B cell (primary cell): ENCODE results near the gene MREG. TPM values are rescaled to one million over a fixed set of nuclear protein-coding genes. Genes with fewer than 3 reads are reported as not detected.

ENCODE experiments used
- ATAC-seq: fragments of 200-7000 bp; cut with Tn5 transposase; one replicate; pipeline ENCODE4 v1.10.0; 2021; ENCODE audit warnings: low read depth, mild to moderate bottlenecking, moderate number of reproducible peaks, moderate library complexity
- CTCF ChIA-PET: fragments of 350-600 bp; sonication (Branson Sonifier 250); formaldehyde crosslinking; loops from one replicate; lab custom pipeline; 2021; ENCODE audit warnings: antibody characterized with exemption, inconsistent platforms; lab: Charles Lee
- POLR2A ChIA-PET: fragments of 350-600 bp; sonication (Branson Sonifier 250); formaldehyde crosslinking; loops from one replicate; lab custom pipeline; 2021; ENCODE audit warnings: antibody characterized with exemption; lab: Charles Lee
- DNase-seq: peaks from one replicate; pipeline ENCODE4 v3.0.0; 2013
- H2AFZ ChIP-seq: 2 replicates; pipeline ENCODE4 v1.6.1; 2012; ENCODE audit warnings: mild to moderate bottlenecking, low read depth, low read length; ENCODE audit not compliant: insufficient read depth, poor library complexity, severe bottlenecking
- H3K27ac ChIP-seq, 2 donors: 1 replicate in 1 of 2; 2 replicates in 1 of 2; pipeline ENCODE4 v1.5.1; 2012 to 2013; ENCODE audit warnings: low read length in 2 of 2, mild to moderate bottlenecking in 2 of 2, moderate library complexity in 1 of 2
- H3K27me3 ChIP-seq, 4 experiments: fragments of 200-600 bp in 1 of 4; sonication (generic) in 1 of 4; replicated peaks in 1 of 4; 1 replicate in 2 of 4; 2 replicates in 2 of 4; pipeline versions ENCODE4 v1.6.1 to v1.7.0; 2013 to 2016; ENCODE audit warnings: low read length in 3 of 4, mild to moderate bottlenecking in 2 of 4, mixed read lengths in 1 of 4, moderate library complexity in 1 of 4; ENCODE audit not compliant: insufficient read depth in 4 of 4, control insufficient read depth in 3 of 4; ENCODE audit errors: control extremely low read depth in 1 of 4
- H3K36me3 ChIP-seq, 2 experiments: replicated peaks in 1 of 2; 1 replicate in 1 of 2; 2 replicates in 1 of 2; pipeline versions ENCODE4 v1.6.1 to v1.7.1; 2013; ENCODE audit warnings: low read length in 1 of 2; ENCODE audit not compliant: insufficient read depth in 2 of 2, control insufficient read depth in 1 of 2; ENCODE audit errors: control extremely low read depth in 1 of 2, extremely low read depth in 1 of 2
- H3K4me1 ChIP-seq, 2 donors: fragments of 200-600 bp in 1 of 2; sonication (generic) in 1 of 2; 1 replicate in 1 of 2; 2 replicates in 1 of 2; pipeline versions ENCODE4 v1.5.1 to v1.6.1; 2013 to 2017; ENCODE audit warnings: low read length in 2 of 2; ENCODE audit not compliant: control insufficient read depth in 2 of 2, insufficient read depth in 2 of 2
- H3K4me2 ChIP-seq: replicated peaks from 2 replicates; pipeline ENCODE3; 2012; ENCODE audit warnings: mild to moderate bottlenecking, low read depth, low read length; ENCODE audit not compliant: poor library complexity, severe bottlenecking
- H3K4me3 ChIP-seq, 5 experiments: fragments of 200-600 bp in 1 of 5; sonication (generic) in 1 of 5; 1 replicate in 3 of 5; 2 replicates in 2 of 5; pipeline versions ENCODE4 v1.5.1 to v1.7.0; 2011 to 2016; ENCODE audit warnings: low read length in 4 of 5, mild to moderate bottlenecking in 4 of 5, low read depth in 2 of 5, control low read depth in 1 of 5, moderate library complexity in 1 of 5; ENCODE audit not compliant: insufficient read depth in 1 of 5; ENCODE audit errors: control extremely low read depth in 1 of 5, extremely low read depth in 1 of 5
- H3K79me2 ChIP-seq: fragments of 200-600 bp; sonication (generic); one replicate; pipeline ENCODE4 v1.6.0; 2016; ENCODE audit warnings: low read length; ENCODE audit not compliant: control insufficient read depth, insufficient read depth
- H3K9ac ChIP-seq: fragments of 200-600 bp; sonication (generic); 2 replicates; pipeline ENCODE4 v1.6.1; 2017; ENCODE audit warnings: mild to moderate bottlenecking, low read length, moderate library complexity
- H3K9me3 ChIP-seq, 3 donors: one replicate each; pipeline versions ENCODE4 v1.6.1 to v1.7.1; 2013; ENCODE audit warnings: low read length in 2 of 3; ENCODE audit not compliant: control insufficient read depth in 2 of 3, insufficient read depth in 1 of 3; ENCODE audit errors: control extremely low read depth in 1 of 3
- H4K20me1 ChIP-seq: 2 replicates; pipeline ENCODE4 v1.6.0; 2012; ENCODE audit warnings: mild to moderate bottlenecking, low read length; ENCODE audit not compliant: insufficient read depth, control insufficient read depth, poor library complexity, severe bottlenecking
- H3K27ac Mint-ChIP-seq: one replicate; pipeline ENCODE4 v1.8.0; 2021; ENCODE audit warnings: mixed read lengths
- H3K27me3 Mint-ChIP-seq: one replicate; pipeline ENCODE4 v1.8.0; 2021; ENCODE audit warnings: mixed read lengths
- H3K4me1 Mint-ChIP-seq: one replicate; pipeline ENCODE4 v1.8.0; 2021; ENCODE audit warnings: mixed read lengths
- H3K4me3 Mint-ChIP-seq: one replicate; pipeline ENCODE4 v1.8.0; 2021; ENCODE audit warnings: mixed read lengths
- H3K9me3 Mint-ChIP-seq: one replicate; pipeline ENCODE4 v1.8.0; 2022; ENCODE audit warnings: mixed read lengths; ENCODE audit not compliant: insufficient read depth
- EZH2 ChIP-seq: IDR thresholded peaks from 2 replicates; pipeline ENCODE4 v1.6.1; 2012; ENCODE audit warnings: borderline replicate concordance, low read depth, mild to moderate bottlenecking, moderate library complexity, low read length; ENCODE audit not compliant: insufficient read depth, poor library complexity, severe bottlenecking
- WGBS: methylation state at CpG from one replicate; pipeline ENCODE4 v1.1.5; 2013; ENCODE audit warnings: missing lambda C conversion rate; ENCODE audit not compliant: insufficient coverage; 5-methylcytosine and 5-hydroxymethylcytosine counted together
- intact Hi-C: fragments of 100-400 bp; cut with micrococcal nuclease; formaldehyde crosslinking; loops from one replicate; pipeline ENCODE4 v1.10.0; 2022
- polyA plus RNA-seq: library from polyadenylated mRNA; depleted of rRNA; stranded (reverse); fragments of >200 nt; gene quantifications from 2 replicates; pipeline ENCODE4 v1.2.3, GENCODE V29; 2012
- total RNA-seq, 2 donors: library from RNA; stranded (reverse); fragments of 120-200 nt in 1 of 2; gene quantifications; 1 replicate in 1 of 2; 2 replicates in 1 of 2; pipeline versions ENCODE4 v1.2.3 to v1.2.4, GENCODE V29; 2013 to 2022
- TF ChIP-seq, protein P1 (sequence below): fragments of 200-600 bp; IDR thresholded peaks from one replicate; pipeline ENCODE4 v1.8.0; 2022; ENCODE audit warnings: antibody characterized with exemption, mild to moderate bottlenecking

The MREG gene
- total and polyA plus RNA-seq, 2 donors (not counting 1 experiment from before 2014, with no cell fraction given) = 2.1 to 5.7 TPM

DNA sequence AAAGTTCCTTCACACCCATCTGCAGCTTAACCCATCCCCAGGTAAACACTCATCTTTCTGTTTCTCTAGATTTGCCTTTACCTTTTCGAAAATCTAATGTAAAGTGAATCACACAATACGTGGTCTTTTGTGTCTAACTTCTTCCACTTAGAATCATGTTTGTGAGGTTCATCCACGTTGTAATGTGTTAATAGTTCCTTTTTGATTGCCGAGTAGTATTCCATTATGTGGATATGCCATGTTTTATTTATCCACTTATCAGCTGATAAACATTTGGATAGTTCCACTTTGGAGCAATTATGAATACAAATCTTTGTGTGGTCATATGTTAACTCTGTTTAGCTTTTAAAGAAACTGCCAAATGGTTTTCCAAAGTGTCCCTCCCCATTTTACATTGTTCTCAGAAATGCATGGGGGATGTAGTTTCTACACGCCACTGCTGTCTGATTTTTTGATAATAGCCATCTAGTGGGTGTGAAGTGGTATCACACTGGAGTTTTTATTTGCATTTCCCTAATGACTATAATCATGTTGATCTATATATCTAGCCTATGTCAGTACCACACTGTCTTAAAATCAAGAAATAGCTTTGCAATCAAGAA, 46.0 kb upstream of the MREG start:
- Histone ChIP-seq H3K27ac (no peak overlapping the region), H3K9ac (no peak overlapping the region), H3K4me1 (peaks cover 17 to 19% of the 10 kb centered on the region in 2 donors), H3K27me3 (no peaks in the 10 kb centered on the region), H3K4me2 (no peak overlapping the region), H3K9me3 (no peaks in the 10 kb centered on the region), H4K20me1 (no peaks in the 10 kb centered on the region), H3K36me3 (peaks cover under 1 to 1% of the 10 kb centered on the region in 2 experiments), H2AFZ (no peak overlapping the region), H3K79me2 (no peaks in the 10 kb centered on the region), H3K4me3 (no peak overlapping the region)
- Mint-ChIP-seq H3K27ac (peak overlapping the region; percentile 43), H3K9me3 (no peaks in the 10 kb centered on the region), H3K4me1 (peaks cover 34% of the 10 kb centered on the region), H3K27me3 (no peaks in the 10 kb centered on the region), H3K4me3 (peak overlapping the region; percentile 23)
- intact Hi-C loops = loop anchor here (2.0 to 5.0 kb wide), 4 partner anchors 21 to 747 kb away; partner anchors contain the start of genes ATIC, PECR, SMARCAL1 and TMEM169
- ATAC-seq (no peak), DNase-seq (no peak)
- 100% methylated on average over 1 of the region's 5 CpGs for WGBS
- TF ChIP-seq, protein P1, sequence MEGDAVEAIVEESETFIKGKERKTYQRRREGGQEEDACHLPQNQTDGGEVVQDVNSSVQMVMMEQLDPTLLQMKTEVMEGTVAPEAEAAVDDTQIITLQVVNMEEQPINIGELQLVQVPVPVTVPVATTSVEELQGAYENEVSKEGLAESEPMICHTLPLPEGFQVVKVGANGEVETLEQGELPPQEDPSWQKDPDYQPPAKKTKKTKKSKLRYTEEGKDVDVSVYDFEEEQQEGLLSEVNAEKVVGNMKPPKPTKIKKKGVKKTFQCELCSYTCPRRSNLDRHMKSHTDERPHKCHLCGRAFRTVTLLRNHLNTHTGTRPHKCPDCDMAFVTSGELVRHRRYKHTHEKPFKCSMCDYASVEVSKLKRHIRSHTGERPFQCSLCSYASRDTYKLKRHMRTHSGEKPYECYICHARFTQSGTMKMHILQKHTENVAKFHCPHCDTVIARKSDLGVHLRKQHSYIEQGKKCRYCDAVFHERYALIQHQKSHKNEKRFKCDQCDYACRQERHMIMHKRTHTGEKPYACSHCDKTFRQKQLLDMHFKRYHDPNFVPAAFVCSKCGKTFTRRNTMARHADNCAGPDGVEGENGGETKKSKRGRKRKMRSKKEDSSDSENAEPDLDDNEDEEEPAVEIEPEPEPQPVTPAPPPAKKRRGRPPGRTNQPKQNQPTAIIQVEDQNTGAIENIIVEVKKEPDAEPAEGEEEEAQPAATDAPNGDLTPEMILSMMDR = peak; percentile 55
- no peak for TF ChIP-seq EZH2
- POLR2A ChIA-PET = interaction anchor here (1.2 to 2.2 kb wide), 2 partner anchors 22 to 50 kb away, joined by 3 to 7 read pairs; partner anchors contain the start of genes PECR, TMEM169 and XRCC5
- CTCF ChIA-PET = interaction anchor here (0.6 to 2.9 kb wide), 7 partner anchors 9 to 55 kb away, joined by 3 to 14 read pairs (median 4); partner anchors contain the start of genes PECR and TMEM169

DNA sequence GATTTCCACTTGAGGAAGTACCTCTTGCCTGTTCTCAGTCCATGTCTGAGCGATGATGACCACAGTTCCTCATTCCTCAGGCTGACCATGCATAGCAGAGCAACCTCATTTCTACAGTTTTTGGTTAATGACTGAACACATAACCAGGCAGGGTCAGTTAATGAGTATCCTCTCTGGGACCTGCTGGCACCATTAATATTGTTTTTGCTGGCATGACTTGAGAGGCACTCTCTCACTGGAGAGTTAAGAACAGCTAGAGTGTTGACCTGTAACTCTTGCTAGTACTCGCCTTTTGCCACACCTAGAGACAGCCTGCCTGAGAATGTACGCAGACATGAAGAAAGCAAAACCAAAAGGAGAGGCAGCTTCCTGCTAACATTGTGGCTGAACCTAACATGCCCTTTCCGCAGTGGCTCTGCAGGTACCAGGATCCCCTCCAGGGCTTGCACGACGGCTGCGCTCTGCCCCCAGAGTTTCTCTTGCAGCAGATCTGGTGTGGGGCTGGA, 44.4 kb upstream of the MREG start:
- H3K9me3 Mint-ChIP-seq = no peaks in the 10 kb centered on the region
- POLR2A ChIA-PET = interaction anchor here (1.0 to 2.2 kb wide), 2 partner anchors 24 to 52 kb away, joined by 4 to 7 read pairs; partner anchors contain the start of genes PECR, TMEM169 and XRCC5
- no peaks in the 10 kb centered on the region for H3K27me3 Mint-ChIP-seq
- Histone ChIP-seq H2AFZ (peak overlapping the region; percentile 66), H3K4me3 (peak overlapping the region; percentile 13 to 58 (median 50)), H3K4me1 (peaks cover 17 to 19% of the 10 kb centered on the region in 2 donors), H3K79me2 (no peaks in the 10 kb centered on the region), H3K27ac (peak overlapping the region; percentile 93 to 95), H3K9ac (peak overlapping the region; percentile 58), H3K36me3 (no peaks in the 10 kb centered on the region), H4K20me1 (no peaks in the 10 kb centered on the region), H3K4me2 (peak overlapping the region; percentile 73), H3K27me3 (no peaks in the 10 kb centered on the region), H3K9me3 (no peaks in the 10 kb centered on the region)
- peak; percentile 92 for ATAC-seq
- CTCF ChIA-PET = interaction anchor here (0.6 to 2.9 kb wide), 3 partner anchors 24 to 56 kb away, joined by 3 to 10 read pairs (median 5); partner anchors contain the start of genes PECR and TMEM169
- H3K4me3 Mint-ChIP-seq = peak overlapping the region; percentile 84
- 16% methylated on average over 3 of the region's 7 CpGs for WGBS
- peak; percentile 79 for DNase-seq
- H3K4me1 Mint-ChIP-seq = peaks cover 34% of the 10 kb centered on the region
- H3K27ac Mint-ChIP-seq = peak overlapping the region; percentile 98
- TF ChIP-seq, protein P1 = no peak
- TF ChIP-seq EZH2 = no peak
- intact Hi-C loops = loop anchor here (1.0 to 5.0 kb wide), 6 partner anchors 23 to 745 kb away; partner anchors contain the start of genes ATIC, PECR, SMARCAL1 and TMEM169
